ENCODE data around the gene OPCML. TPM values are rescaled to one million over a fixed set of nuclear protein-coding genes. Genes with fewer than 3 reads are reported as not detected.

Gene OPCML
- total RNA-seq, 1 experiment from 2014 or later: not detected

GRCh38 chr11:133136376-133136775 is 395.9 kb downstream of the OPCML start:
- DNase-seq (ENCODE audit: low read depth): no peak

- DNase-seq (ENCODE audit: low read depth): no peak
These were observed 397.8 kb downstream of the OPCML start for GRCh38 chr11:133134314-133135173.

GRCh38 chr11:133133606-133134005 is 398.7 kb downstream of the OPCML start:
- DNase-seq (ENCODE audit: low read depth): no peak

- no peak for DNase-seq (ENCODE audit: low read depth)
These were observed 399.3 kb downstream of the OPCML start for GRCh38 chr11:133133050-133133449.

GRCh38 chr11:133127741-133128140 is 404.6 kb downstream of the OPCML start:
- DNase-seq (ENCODE audit: low read depth): no peak

GRCh38 chr11:133123796-133124195 is 408.5 kb downstream of the OPCML start:
- DNase-seq (ENCODE audit: low read depth): no peak

GRCh38 chr11:133123366-133123765 is 408.9 kb downstream of the OPCML start:
- no peak for DNase-seq (ENCODE audit: low read depth)

- no peak for DNase-seq (ENCODE audit: low read depth)
These were observed 410.0 kb downstream of the OPCML start for GRCh38 chr11:133122256-133122655.

- no peak for DNase-seq (ENCODE audit: low read depth)
These were observed 413.6 kb downstream of the OPCML start for GRCh38 chr11:133118563-133119268.

- no peak for DNase-seq (ENCODE audit: low read depth)
These were observed 417.2 kb downstream of the OPCML start for GRCh38 chr11:133115099-133115498.

GRCh38 chr11:133107763-133108162 is 424.5 kb downstream of the OPCML start:
- no peak for DNase-seq (ENCODE audit: low read depth)

- DNase-seq (ENCODE audit: low read depth): no peak
These were observed 425.2 kb downstream of the OPCML start for GRCh38 chr11:133107136-133107535.

- DNase-seq (ENCODE audit: low read depth): no peak
These were observed 425.9 kb downstream of the OPCML start for GRCh38 chr11:133106417-133106816.

GRCh38 chr11:133104009-133104744 is 428.1 kb downstream of the OPCML start:
- no peak for DNase-seq (ENCODE audit: low read depth)

GRCh38 chr11:133096981-133097380 is 435.3 kb downstream of the OPCML start:
- DNase-seq (ENCODE audit: low read depth): no peak

GRCh38 chr11:133086518-133086917 is 445.8 kb downstream of the OPCML start:
- no peak for DNase-seq (ENCODE audit: low read depth)

- DNase-seq (ENCODE audit: low read depth): no peak
These were observed 449.3 kb downstream of the OPCML start for GRCh38 chr11:133082841-133083488.

GRCh38 chr11:133082453-133082781 is 449.9 kb downstream of the OPCML start:
- DNase-seq (ENCODE audit: low read depth): no peak

GRCh38 chr11:133081730-133082452 is 450.4 kb downstream of the OPCML start:
- DNase-seq (ENCODE audit: low read depth): no peak

- no peak for DNase-seq (ENCODE audit: low read depth)
These were observed 451.3 kb downstream of the OPCML start for GRCh38 chr11:133081020-133081419.

All from LHCN-M2 (cell line).